ENCODE results near the gene GYS1. TPM values are rescaled to one million over a fixed set of nuclear protein-coding genes. Genes with fewer than 3 reads are reported as not detected.
A peak's percentile ranks its signal among the peaks of the same experiment; 100 is the strongest.
"Not testable (repeated sequence)": the region's sequence is repeated elsewhere in the genome, so short reads cannot be mapped to it uniquely, and the experiment has no call there.

GYS1 gene
- polyA plus RNA-seq, 1 donor: 39.1 TPM

DNA sequence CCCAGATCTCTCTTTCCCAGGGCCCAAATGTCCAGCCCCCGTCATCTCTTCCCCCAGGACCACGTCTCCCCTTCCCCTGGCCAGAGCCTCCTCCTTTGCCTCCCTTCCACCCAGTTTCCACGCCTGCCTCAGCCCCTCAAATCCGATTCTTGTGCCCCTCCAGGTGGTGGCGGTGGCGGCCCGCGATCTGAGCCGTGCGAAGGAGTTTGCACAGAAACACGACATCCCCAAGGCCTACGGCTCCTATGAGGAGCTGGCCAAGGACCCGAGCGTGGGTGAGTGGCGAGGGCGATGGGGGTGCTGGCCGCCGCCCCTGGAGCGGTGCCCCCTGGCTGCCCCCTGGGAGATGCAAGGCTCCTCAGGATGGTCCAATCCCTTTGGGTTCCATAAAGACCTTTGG lies 58.3 kb downstream of the GYS1 start:
- Histone ChIP-seq H3K27me3 (ENCODE audit: control insufficient read depth, insufficient read depth, low read length) (peaks cover 3% of the 10 kb centered on the region), H3K27ac (ENCODE audit: low read length) (no peak overlapping the region), H3K4me1 (ENCODE audit: control insufficient read depth, insufficient read depth, low read length) (peaks cover 18% of the 10 kb centered on the region), H3K36me3 (ENCODE audit: control insufficient read depth, insufficient read depth, low read length) (no peaks in the 10 kb centered on the region), H3K4me3 (ENCODE audit: low read length) (no peak overlapping the region), H3K9me3 (ENCODE audit: control insufficient read depth, low read depth, low read length) (peaks cover 14% of the 10 kb centered on the region)
- no peak for DNase-seq
- WGBS (ENCODE audit: insufficient coverage, low lambda C conversion rate): 92% methylated on average over 2 of the region's 19 CpGs

DNA sequence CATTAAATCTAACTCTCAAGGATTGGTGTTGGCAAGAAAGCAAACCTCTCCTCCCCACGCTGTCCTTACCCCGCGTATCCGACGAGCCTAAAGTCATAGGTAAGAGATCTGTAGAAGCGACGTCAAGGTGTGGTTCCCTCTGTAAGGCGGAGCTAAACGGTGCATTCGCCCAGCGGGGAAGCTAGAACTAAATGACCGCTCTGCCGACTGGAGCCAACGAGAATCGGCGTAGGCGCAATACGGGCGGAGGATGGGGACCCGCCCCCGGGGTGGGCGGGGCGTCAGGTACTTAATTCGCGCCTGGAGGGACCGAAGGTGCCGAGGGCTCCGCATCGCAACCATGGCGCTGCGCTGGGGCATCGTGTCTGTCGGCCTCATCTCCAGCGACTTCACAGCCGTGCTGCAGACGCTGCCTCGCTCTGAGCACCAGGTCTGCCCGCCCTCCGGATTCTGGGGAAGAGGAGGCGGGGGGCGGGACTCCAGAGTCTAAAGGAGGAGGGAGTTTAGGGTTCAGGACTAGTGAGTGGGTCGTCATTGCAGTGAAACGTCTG lies 59.7 kb downstream of the GYS1 start, which contains the start of gene DHDH:
TSS of gene DHDH (plus strand) at position 318 of the 551 bp plus-strand sequence. CDS start at position 341, 23 bp downstream.
- H3K9me3 ChIP-seq (ENCODE audit: control insufficient read depth, low read depth, low read length): peaks cover 14% of the 10 kb centered on the region
- peak; percentile 87 to 94 for DNase-seq
- H3K27me3 ChIP-seq (ENCODE audit: control insufficient read depth, insufficient read depth, low read length): peaks cover 3% of the 10 kb centered on the region
- H3K4me3 ChIP-seq (ENCODE audit: low read length): peak within 1 kb of the TSS; percentile 48
- peaks cover 18% of the 10 kb centered on the region for H3K4me1 ChIP-seq (ENCODE audit: control insufficient read depth, insufficient read depth, low read length)
- 0% methylated on average over 1 of the region's 43 CpGs for WGBS (ENCODE audit: insufficient coverage, low lambda C conversion rate)
- no peaks in the 10 kb centered on the region for H3K36me3 ChIP-seq (ENCODE audit: control insufficient read depth, insufficient read depth, low read length)
- peak within 1 kb of the TSS; percentile 35 for H3K27ac ChIP-seq (ENCODE audit: low read length)

DNA sequence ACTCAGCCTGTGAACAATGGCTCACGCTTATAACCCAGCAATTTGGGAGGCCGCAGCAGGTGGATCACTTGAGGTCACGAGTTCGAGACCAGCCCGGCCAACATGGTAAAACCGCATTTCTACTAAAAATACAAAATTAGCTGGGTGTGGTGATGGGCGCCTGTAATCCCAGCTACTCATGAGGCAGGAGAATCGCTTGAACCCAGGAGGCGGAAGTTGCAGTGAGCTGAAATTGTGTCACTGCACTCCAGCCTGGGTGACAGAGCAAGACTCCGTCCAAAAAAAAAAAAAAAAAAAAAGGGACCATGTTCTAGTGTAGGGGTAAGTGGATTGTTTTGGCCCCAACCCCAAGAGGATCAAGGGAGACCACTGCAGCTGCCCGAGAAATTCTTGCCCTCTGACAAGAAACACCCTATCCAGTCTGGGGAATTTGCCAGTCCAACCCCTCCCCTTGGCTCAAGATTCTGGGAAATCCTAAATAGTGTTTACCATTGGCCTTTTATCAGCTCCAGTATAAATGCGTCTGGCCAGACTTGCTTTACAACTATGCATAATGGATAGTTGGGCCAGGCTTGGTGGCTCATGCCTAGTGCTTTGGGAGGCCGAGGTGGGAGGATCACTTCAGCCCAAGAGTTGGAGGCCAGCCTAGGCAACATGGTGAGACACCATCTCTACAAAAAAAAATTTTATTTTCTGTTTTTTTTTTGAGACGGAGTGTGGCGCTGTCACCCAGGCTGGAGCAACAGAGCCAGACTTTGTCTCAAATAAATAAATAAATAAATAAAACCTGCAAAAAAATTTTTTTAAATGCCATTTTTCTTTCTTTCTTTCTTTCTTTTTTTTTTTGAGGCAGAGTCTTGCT lies 64.7 kb downstream of the GYS1 start:
- DNase-seq: no peak

DNA sequence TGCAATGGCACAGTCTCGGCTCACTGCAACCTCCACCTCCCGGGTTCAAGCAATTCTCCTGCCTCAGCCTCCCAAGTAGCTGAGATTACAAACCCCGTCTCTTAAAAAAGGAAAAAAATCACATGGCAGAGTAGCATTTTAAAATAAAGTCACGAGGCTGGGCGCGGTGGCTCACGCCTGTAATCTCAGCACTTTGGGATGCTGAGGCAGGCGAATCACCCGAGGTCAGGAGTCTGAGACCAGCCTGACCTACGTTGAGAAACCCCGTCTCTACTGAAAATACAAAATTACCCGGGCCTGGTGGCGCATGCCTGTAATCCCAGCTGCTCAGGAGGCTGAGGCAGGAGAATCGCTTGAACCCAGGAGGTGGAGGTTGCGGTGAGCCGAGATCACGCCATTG lies 65.4 kb downstream of the GYS1 start:
- not testable (repeated sequence) for H3K36me3 ChIP-seq (ENCODE audit: control insufficient read depth, insufficient read depth, low read length); DNase-seq; H3K4me1 ChIP-seq (ENCODE audit: control insufficient read depth, insufficient read depth, low read length); H3K27me3 ChIP-seq (ENCODE audit: control insufficient read depth, insufficient read depth, low read length); H3K4me3 ChIP-seq (ENCODE audit: low read length); H3K27ac ChIP-seq (ENCODE audit: low read length); H3K9me3 ChIP-seq (ENCODE audit: control insufficient read depth, low read depth, low read length)
- WGBS (ENCODE audit: insufficient coverage, low lambda C conversion rate): no CpG with 5 or more reads among the region's 17 CpGs

More for the DNA sequence above, 64.7 kb downstream of the GYS1 start:
- Histone ChIP-seq H3K27ac (ENCODE audit: low read length) (no peak overlapping the region), H3K36me3 (ENCODE audit: control insufficient read depth, insufficient read depth, low read length) (peaks cover 2% of the 10 kb centered on the region), H3K27me3 (ENCODE audit: control insufficient read depth, insufficient read depth, low read length) (peaks cover 3% of the 10 kb centered on the region), H3K4me1 (ENCODE audit: control insufficient read depth, insufficient read depth, low read length) (peaks cover 4% of the 10 kb centered on the region), H3K4me3 (ENCODE audit: low read length) (no peak overlapping the region), H3K9me3 (ENCODE audit: control insufficient read depth, low read depth, low read length) (no peaks in the 10 kb centered on the region)
- WGBS (ENCODE audit: insufficient coverage, low lambda C conversion rate): 100% methylated on average over 1 of the region's 15 CpGs

DNA sequence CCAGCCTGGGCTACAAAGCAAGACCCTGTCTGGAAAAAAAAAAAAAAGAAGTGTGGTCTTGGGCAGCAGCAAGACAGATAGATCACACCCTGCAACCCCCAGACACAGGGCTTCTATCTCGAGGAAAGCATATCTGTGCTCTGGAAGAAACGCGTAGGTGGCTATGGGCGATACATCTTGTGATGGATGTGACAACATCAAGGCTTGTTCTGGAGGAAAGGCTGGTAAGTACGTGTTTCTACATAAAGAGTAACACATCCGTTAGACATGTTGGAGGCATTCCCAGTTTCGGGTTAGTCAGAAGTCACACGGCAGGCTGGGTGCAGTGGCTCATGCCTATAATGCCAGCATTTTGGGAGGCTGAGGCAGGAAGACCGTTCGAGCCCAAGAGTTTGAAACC lies 66.2 kb downstream of the GYS1 start:
- WGBS (ENCODE audit: insufficient coverage, low lambda C conversion rate): 50% methylated on average over 1 of the region's 10 CpGs
- no peak overlapping the region for H3K27ac ChIP-seq (ENCODE audit: low read length)
- DNase-seq: peak in 1 of 2 donors; percentile 26
- no peak overlapping the region for H3K4me3 ChIP-seq (ENCODE audit: low read length)
- no peaks in the 10 kb centered on the region for H3K9me3 ChIP-seq (ENCODE audit: control insufficient read depth, low read depth, low read length)
- H3K4me1 ChIP-seq (ENCODE audit: control insufficient read depth, insufficient read depth, low read length): no peaks in the 10 kb centered on the region
- H3K27me3 ChIP-seq (ENCODE audit: control insufficient read depth, insufficient read depth, low read length): no peaks in the 10 kb centered on the region
- peaks cover 13% of the 10 kb centered on the region for H3K36me3 ChIP-seq (ENCODE audit: control insufficient read depth, insufficient read depth, low read length)

DNA sequence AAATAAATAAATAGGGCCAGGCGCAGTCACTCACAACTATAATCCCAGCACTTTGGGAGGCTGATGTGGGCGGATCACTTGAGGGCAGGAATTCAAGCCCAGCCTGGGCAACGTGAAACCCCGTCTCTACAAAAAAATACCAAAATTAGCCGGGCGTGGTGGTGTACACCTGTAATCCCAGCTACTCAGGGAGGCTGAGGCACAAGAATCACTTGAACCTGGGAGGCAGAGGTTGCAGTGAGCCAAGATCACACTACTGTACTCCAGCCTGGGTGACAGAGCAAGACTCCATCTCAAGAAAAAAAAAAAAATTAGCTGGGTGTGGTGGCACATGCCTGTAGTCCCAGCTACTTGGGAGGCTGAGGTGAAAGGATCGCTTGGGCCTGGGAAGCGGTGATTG lies 67.2 kb downstream of the GYS1 start:
- not testable (repeated sequence) for H3K27ac ChIP-seq (ENCODE audit: low read length); H3K27me3 ChIP-seq (ENCODE audit: control insufficient read depth, insufficient read depth, low read length); H3K4me3 ChIP-seq (ENCODE audit: low read length); H3K4me1 ChIP-seq (ENCODE audit: control insufficient read depth, insufficient read depth, low read length); H3K9me3 ChIP-seq (ENCODE audit: control insufficient read depth, low read depth, low read length); DNase-seq
- WGBS (ENCODE audit: insufficient coverage, low lambda C conversion rate): no CpG with 5 or more reads among the region's 8 CpGs
- H3K36me3 ChIP-seq (ENCODE audit: control insufficient read depth, insufficient read depth, low read length): peaks cover 23% of the 10 kb centered on the region

DNA sequence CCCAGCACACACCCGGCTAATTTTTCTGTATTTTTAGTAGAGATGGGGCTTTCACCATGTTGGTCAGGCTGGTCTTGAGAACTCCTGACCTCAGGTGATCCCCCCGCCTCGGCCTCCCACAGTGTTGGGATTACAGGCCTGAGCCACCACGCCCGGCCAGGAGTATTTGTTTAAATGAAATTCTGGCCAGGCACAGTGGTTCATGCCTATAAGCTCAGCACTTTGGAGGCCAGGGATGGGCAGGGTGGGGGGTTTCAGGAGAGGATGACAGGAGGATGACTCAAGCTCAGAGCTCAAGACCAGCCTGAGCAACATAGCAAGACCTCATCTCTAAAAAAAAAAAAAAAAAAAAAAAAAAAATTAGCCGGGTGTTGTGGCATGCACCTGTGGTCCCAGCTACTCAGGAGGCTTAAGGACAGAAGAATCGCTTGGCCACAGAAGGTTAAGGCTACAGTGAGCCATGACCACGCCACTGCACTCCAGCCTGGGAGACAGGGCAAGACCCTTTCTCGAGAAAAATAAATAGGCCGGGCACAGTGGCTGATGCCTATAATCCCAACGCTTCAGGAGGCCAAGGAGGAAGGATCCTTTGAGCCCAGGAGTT lies 67.8 kb downstream of the GYS1 start:
- DNase-seq: no peak
- Histone ChIP-seq H3K27ac (ENCODE audit: low read length) (no peak overlapping the region), H3K4me3 (ENCODE audit: low read length) (no peak overlapping the region), H3K27me3 (ENCODE audit: control insufficient read depth, insufficient read depth, low read length) (no peaks in the 10 kb centered on the region), H3K4me1 (ENCODE audit: control insufficient read depth, insufficient read depth, low read length) (no peaks in the 10 kb centered on the region), H3K9me3 (ENCODE audit: control insufficient read depth, low read depth, low read length) (no peaks in the 10 kb centered on the region), H3K36me3 (ENCODE audit: control insufficient read depth, insufficient read depth, low read length) (peaks cover 28% of the 10 kb centered on the region)
- WGBS (ENCODE audit: insufficient coverage, low lambda C conversion rate): 20% methylated on average over 1 of the region's 11 CpGs

DNA sequence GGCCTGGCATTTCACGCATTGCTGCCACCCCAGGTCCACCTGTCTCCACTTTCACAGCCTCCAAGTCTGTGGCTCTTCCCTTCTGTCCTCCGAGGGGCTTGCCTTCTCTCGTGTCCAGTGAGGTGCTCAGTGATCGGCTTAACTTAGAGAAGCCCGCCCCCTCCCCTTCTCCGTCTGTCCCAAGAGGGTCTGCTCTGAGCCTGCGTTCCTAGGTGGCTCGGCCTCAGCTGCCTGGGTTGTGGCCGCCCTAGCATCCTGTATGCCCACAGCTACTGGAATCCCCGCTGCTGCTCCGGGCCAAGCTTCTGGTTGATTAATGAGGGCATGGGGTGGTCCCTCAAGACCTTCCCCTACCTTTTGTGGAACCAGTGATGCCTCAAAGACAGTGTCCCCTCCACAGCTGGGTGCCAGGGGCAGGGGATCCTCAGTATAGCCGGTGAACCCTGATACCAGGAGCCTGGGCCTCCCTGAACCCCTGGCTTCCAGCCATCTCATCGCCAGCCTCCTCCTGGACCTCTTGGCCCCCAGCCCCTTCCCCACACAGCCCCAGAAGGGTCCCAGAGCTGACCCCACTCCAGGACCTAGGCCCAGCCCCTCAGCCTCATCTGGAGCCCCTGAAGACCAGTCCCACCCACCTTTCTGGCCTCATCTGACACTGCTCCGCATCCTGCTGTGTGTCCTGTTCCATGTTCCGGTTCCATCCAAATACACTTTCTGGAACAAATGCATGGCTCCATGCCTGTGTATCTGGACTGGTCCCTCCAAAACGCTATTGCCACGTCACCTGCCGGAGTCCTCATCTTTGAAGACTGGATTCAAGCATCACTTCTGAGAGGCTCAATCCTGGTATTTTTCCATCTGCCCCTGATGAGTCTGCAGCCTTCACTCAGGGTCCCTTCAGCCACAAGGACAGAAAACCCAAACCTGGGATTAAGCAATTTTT lies 70.3 kb downstream of the GYS1 start:
- WGBS (ENCODE audit: insufficient coverage, low lambda C conversion rate): no CpG with 5 or more reads among the region's 18 CpGs
- no peaks in the 10 kb centered on the region for H3K4me1 ChIP-seq (ENCODE audit: control insufficient read depth, insufficient read depth, low read length)
- peaks cover 45% of the 10 kb centered on the region for H3K36me3 ChIP-seq (ENCODE audit: control insufficient read depth, insufficient read depth, low read length)
- H3K9me3 ChIP-seq (ENCODE audit: control insufficient read depth, low read depth, low read length): no peaks in the 10 kb centered on the region
- no peak overlapping the region for H3K27ac ChIP-seq (ENCODE audit: low read length)
- H3K4me3 ChIP-seq (ENCODE audit: low read length): no peak overlapping the region
- H3K27me3 ChIP-seq (ENCODE audit: control insufficient read depth, insufficient read depth, low read length): no peaks in the 10 kb centered on the region
- no peak for DNase-seq

DNA sequence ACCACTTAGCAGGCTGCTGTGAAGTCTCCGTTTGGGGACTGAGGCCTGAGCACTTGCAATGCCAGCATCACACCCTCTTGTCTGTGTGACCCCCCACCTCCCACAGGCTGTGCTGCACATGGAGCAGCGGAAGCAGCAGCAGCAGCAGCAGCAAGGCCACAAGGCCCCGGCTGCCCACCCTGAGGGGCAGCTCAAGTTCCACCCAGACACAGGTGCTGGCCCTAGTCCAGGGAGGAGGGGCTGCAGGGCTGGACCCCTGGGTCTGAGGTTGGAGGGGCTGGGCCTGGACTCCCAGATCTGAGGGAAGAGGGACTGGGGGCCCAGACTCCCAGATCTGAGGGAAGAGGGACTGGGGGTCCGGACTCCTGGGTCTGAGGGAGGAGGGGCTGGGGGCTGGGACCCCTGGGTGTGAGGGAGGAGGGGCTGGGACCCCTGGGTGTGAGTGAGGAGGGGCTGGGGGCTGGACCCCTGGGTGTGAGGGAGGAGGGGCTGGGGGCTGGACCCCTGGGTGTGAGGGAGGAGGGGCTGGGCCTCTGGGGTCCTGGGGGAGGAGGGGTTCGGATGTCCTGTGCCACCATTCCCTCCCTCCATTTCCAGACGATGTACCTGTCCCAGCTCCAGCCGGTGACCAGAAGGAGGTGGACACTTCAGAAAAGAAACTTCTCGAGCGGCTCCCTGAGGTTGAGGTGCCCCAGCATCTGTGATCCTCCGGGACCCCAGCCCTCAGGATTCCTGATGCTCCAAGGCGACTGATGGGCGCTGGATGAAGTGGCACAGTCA lies 71.2 kb downstream of the GYS1 start:
- no peak for DNase-seq
- Histone ChIP-seq H3K27ac (ENCODE audit: low read length) (no peak overlapping the region), H3K4me1 (ENCODE audit: control insufficient read depth, insufficient read depth, low read length) (no peaks in the 10 kb centered on the region), H3K9me3 (ENCODE audit: control insufficient read depth, low read depth, low read length) (no peaks in the 10 kb centered on the region), H3K36me3 (ENCODE audit: control insufficient read depth, insufficient read depth, low read length) (peaks cover 47% of the 10 kb centered on the region), H3K4me3 (ENCODE audit: low read length) (no peak overlapping the region), H3K27me3 (ENCODE audit: control insufficient read depth, insufficient read depth, low read length) (no peaks in the 10 kb centered on the region)
- WGBS (ENCODE audit: insufficient coverage, low lambda C conversion rate): no CpG with 5 or more reads among the region's 12 CpGs

All from large intestine (tissue), 3 donors.